Transverse colon (tissue), 4 donors: ENCODE data around the gene DNAJB11. TPM values are rescaled to one million over a fixed set of nuclear protein-coding genes. Genes with fewer than 3 reads are reported as not detected.
A peak's percentile ranks its signal among the peaks of the same experiment; 100 is the strongest.

ENCODE experiments used
- DNase-seq: peaks from one replicate; pipeline ENCODE4 v3.0.0-alpha.2; 2019
- H3K27ac ChIP-seq, 4 donors: fragments of 200-600 bp; sonication (generic); 2 replicates each; pipeline ENCODE4 v1.5.1; 2016 to 2018; ENCODE audit warnings: inconsistent platforms in 4 of 4
- H3K27me3 ChIP-seq: fragments of 200-600 bp; sonication (generic); 2 replicates; pipeline ENCODE4 v1.5.1; 2017; ENCODE audit warnings: inconsistent platforms
- H3K36me3 ChIP-seq, 4 donors: fragments of 200-600 bp; sonication (generic); 2 replicates each; pipeline ENCODE4 v1.5.1; 2017 to 2019; ENCODE audit warnings: inconsistent platforms in 4 of 4
- H3K4me1 ChIP-seq, 4 donors: fragments of 200-600 bp; sonication (generic); 2 replicates each; pipeline ENCODE4 v1.5.1; 2017 to 2020; ENCODE audit warnings: inconsistent platforms in 4 of 4
- H3K4me3 ChIP-seq, 4 donors: fragments of 200-600 bp; sonication (generic); 1 replicate in 1 of 4; 2 replicates in 3 of 4; pipeline versions ENCODE4 v1.5.1 to v1.6.1; 2017 to 2019; ENCODE audit warnings: inconsistent platforms in 4 of 4
- H3K9me3 ChIP-seq, 2 donors: fragments of 200-600 bp; sonication (generic); 2 replicates each; pipeline ENCODE4 v1.5.1; 2017 to 2019; ENCODE audit warnings: inconsistent platforms in 2 of 2
- EP300 ChIP-seq: sonication (generic); formaldehyde crosslinking; IDR thresholded peaks from one replicate; pipeline ENCODE4 v1.6.1; 2017; ENCODE audit warnings: antibody characterized with exemption, low read depth
- POLR2A ChIP-seq: fragments of 450-650 bp; IDR thresholded peaks from one replicate; pipeline ENCODE4 v1.6.1; 2016; ENCODE audit warnings: antibody characterized with exemption, mild to moderate bottlenecking, moderate library complexity
- POLR2AphosphoS5 ChIP-seq, 3 donors: sonication (generic); formaldehyde crosslinking; IDR thresholded peaks; one replicate each; pipeline ENCODE4 v1.6.1; 2016; ENCODE audit warnings: antibody characterized with exemption in 3 of 3
- WGBS, 2 donors: methylation state at CpG; one replicate each; pipeline ENCODE4 v1.1.5; 2018; ENCODE audit warnings: low coverage in 1 of 2; 5-methylcytosine and 5-hydroxymethylcytosine counted together
- in situ Hi-C, 4 donors: fragments of 200-750 bp; cut with MboI; loops; one replicate each; pipeline versions ENCODE4 v1.15.0 to v1.15.1; 2017; ENCODE audit warnings: low sequenced_read_pairs in 3 of 4, low pct_ligation_motif_present in 1 of 4, low pct_unique_long_range_greater_than_20kb in 1 of 4
- intact Hi-C: fragments of 100-400 bp; cut with DNase I; formaldehyde crosslinking; loops from one replicate; pipeline ENCODE4 v1.15.1; 2023; ENCODE audit warnings: low total_unique reads
- total RNA-seq, 4 donors: library from RNA; depleted of rRNA; stranded (reverse); fragments of >200 nt; gene quantifications; one replicate each; pipeline ENCODE4 v1.1.0, GENCODE V29; 2016
- TF ChIP-seq, protein P1 (sequence below), 5 experiments: fragments of 200-600 bp in 3 of 5; fragments of 450-650 bp in 2 of 5; sonication (generic) in 3 of 5; IDR thresholded peaks; 1 replicate in 2 of 5; 2 replicates in 3 of 5; pipeline ENCODE4 v1.5.1; 2016 to 2017; ENCODE audit warnings: antibody characterized with exemption in 5 of 5, inconsistent platforms in 3 of 5, mild to moderate bottlenecking in 2 of 5, moderate library complexity in 1 of 5

The DNAJB11 gene
- total RNA-seq, 4 donors from 2014 or later = 15.7 to 50.0 (median 29.4) TPM

DNA sequence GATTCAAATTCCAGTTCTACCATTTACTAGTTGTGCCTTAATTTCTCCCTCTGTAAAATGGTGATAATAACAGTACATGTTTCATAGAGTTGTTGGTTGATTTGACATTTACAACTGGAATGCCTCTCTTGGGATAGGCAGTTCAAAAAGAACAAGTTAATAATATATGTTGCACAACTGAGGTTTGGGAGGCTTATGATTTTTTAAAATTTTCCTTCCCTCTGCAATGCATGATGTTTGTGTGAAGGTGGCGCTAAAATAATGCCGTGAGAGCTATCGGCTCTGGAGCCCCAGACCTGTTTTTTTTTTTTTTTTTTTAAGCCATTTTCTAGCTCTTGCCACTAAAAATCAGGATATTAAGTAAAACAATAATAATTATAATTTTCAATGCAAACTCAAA is 18.6 kb downstream of the DNAJB11 start:
- H3K4me3 ChIP-seq = no peak overlapping the region
- intact Hi-C loops = no loop called here
- no peaks in the 10 kb centered on the region for H3K4me1 ChIP-seq
- no peak for DNase-seq
- H3K9me3 ChIP-seq = no peaks in the 10 kb centered on the region
- in situ Hi-C loops = no loop called here
- 39 to 53% methylated on average over 3 of the region's 3 CpGs for WGBS, 2 donors
- H3K27ac ChIP-seq = no peak overlapping the region
- H3K36me3 ChIP-seq = peaks cover 0 to 19% (median 8%) of the 10 kb centered on the region in 4 donors
- TF ChIP-seq POLR2AphosphoS5 (IDR thresholded peaks at IDR 0.05) (no peak), EP300 (no peak), POLR2A (no peak)
- TF ChIP-seq, protein P1, sequence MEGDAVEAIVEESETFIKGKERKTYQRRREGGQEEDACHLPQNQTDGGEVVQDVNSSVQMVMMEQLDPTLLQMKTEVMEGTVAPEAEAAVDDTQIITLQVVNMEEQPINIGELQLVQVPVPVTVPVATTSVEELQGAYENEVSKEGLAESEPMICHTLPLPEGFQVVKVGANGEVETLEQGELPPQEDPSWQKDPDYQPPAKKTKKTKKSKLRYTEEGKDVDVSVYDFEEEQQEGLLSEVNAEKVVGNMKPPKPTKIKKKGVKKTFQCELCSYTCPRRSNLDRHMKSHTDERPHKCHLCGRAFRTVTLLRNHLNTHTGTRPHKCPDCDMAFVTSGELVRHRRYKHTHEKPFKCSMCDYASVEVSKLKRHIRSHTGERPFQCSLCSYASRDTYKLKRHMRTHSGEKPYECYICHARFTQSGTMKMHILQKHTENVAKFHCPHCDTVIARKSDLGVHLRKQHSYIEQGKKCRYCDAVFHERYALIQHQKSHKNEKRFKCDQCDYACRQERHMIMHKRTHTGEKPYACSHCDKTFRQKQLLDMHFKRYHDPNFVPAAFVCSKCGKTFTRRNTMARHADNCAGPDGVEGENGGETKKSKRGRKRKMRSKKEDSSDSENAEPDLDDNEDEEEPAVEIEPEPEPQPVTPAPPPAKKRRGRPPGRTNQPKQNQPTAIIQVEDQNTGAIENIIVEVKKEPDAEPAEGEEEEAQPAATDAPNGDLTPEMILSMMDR (IDR thresholded peaks at IDR 0.05) = peak in 1 of 5 experiments; percentile 4
- H3K27me3 ChIP-seq = no peaks in the 10 kb centered on the region

DNA sequence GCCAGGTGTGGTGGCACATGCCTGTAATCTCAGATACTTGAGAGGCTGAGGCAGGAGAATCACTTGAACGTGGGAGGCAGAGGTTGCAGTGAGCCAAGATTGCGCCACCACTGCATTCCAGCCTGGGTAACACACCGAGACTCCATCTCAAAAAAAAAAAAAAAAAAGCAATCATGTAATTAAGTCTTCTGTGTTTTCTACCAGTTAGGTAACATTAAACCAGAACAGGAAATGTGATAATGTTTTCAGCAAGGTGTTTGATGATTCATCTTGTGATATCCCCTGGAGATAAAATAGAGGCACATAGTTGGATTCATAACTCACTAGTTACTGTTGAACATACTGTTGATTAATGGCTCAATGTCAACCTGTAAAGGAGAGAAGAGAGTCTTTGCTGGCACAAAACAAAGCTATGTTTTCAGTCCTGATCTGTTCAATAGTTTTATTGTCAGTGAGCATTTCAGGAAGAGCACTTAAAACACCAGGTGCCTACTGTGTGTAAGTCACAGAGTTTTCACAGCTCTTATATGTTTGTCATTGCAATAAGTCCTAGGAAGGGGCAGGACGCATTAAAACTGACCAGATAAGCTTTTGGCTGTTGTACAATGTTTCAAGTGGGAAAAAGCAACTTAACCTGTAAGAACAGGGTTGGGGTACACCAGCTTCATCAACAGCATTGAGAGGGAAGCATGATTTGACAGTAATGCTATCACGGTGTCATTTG is 19.5 kb downstream of the DNAJB11 start:
- Histone ChIP-seq H3K27me3 (no peaks in the 10 kb centered on the region), H3K4me1 (no peaks in the 10 kb centered on the region), H3K4me3 (no peak overlapping the region), H3K36me3 (peaks cover 0 to 12% (median 5%) of the 10 kb centered on the region in 4 donors), H3K27ac (no peak overlapping the region), H3K9me3 (no peaks in the 10 kb centered on the region)
- in situ Hi-C loops (no loop called here), intact Hi-C loops (no loop called here)
- TF ChIP-seq EP300 (no peak), POLR2AphosphoS5 (IDR thresholded peaks at IDR 0.05) (no peak), POLR2A (no peak)
- 68 to 76% methylated on average over 5 of the region's 5 CpGs for WGBS, 2 donors
- no peak for DNase-seq

DNA sequence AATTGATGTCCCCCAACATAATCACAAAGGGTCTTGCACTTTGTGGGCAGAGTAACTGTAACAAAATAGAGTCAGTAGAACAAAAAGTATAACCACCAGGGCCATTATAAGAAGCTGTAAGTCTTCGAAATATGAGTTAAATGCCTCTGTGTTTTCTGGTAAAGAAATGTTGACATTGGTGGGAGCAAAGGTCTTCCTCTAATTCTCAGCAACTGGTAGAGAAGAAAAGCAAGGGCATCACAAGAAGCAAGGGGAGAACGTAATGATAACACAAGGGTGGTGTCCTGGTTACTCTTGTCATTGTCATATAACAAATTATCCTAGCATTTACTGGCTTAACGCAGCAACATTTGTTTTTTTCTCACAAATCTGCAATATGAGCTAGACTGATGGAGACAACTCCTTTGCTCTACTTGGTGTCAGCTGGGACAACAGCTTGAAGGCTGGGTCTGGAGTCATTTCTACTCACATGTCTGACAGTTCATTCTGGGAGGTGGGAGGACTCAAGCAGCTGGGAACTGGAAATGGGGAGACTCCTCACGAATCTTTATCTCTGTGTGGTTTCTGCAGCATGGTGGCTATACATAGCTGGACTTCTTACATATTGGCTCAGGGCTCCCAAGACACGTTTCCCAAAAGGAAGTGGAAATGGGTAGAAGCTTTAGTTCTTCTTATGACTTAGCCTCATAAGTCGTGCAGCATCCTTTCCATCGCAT is 20.2 kb downstream of the DNAJB11 start:
- peaks cover 0 to 5% (median 1%) of the 10 kb centered on the region in 4 donors for H3K36me3 ChIP-seq
- H3K4me1 ChIP-seq = no peaks in the 10 kb centered on the region
- in situ Hi-C loops = no loop called here
- intact Hi-C loops = no loop called here
- 67 to 70% methylated on average over 5 to 7 of the region's 7 CpGs for WGBS, 2 donors
- no peaks in the 10 kb centered on the region for H3K27me3 ChIP-seq
- TF ChIP-seq, protein P1 (IDR thresholded peaks at IDR 0.05) = no peak
- TF ChIP-seq EP300 = no peak
- no peak for TF ChIP-seq POLR2A
- TF ChIP-seq POLR2AphosphoS5 (IDR thresholded peaks at IDR 0.05) = no peak
- H3K27ac ChIP-seq = no peak overlapping the region
- no peak overlapping the region for H3K4me3 ChIP-seq
- no peak for DNase-seq
- H3K9me3 ChIP-seq = no peaks in the 10 kb centered on the region

DNA sequence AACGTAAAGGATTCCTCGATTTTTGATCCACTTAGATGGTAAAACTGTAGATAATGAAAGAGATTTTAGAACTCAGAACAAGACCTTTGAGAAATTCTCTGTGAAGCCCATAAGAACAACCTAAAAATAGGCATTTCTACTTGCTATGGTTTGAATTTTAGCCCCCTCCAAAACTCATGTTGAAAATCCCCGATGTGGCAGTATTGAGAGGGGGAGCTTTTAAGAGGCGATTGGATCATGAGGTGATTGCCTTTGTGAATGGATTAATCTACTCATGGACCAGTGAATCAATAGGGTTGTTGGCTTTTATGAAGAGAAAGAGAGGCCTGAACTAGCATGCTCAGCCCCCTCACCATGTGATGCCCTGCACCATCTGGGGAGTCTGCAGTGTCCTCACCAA is 22.2 kb downstream of the DNAJB11 start:
- H3K4me3 ChIP-seq = no peak overlapping the region
- TF ChIP-seq EP300 (no peak), POLR2A (no peak), POLR2AphosphoS5 (IDR thresholded peaks at IDR 0.05) (no peak)
- TF ChIP-seq, protein P1 (IDR thresholded peaks at IDR 0.05) = no peak
- no peaks in the 10 kb centered on the region for H3K9me3 ChIP-seq
- H3K27ac ChIP-seq = no peak overlapping the region
- 92 to 93% methylated on average over 4 of the region's 4 CpGs for WGBS, 2 donors
- no peaks in the 10 kb centered on the region for H3K27me3 ChIP-seq
- in situ Hi-C loops (no loop called here), intact Hi-C loops (no loop called here)
- DNase-seq = no peak
- H3K36me3 ChIP-seq = no peaks in the 10 kb centered on the region
- H3K4me1 ChIP-seq = no peaks in the 10 kb centered on the region
